GM10266 (cell line): ENCODE results near the gene PTPRN2.

Experiments used
- DNase-seq: peaks from one replicate; pipeline ENCODE4 v3.0.0; 2012; ENCODE audit errors: extremely low spot score
- TF ChIP-seq, protein P1 (sequence below): IDR thresholded peaks from 2 replicates; pipeline ENCODE4 v1.5.1; 2012; ENCODE audit warnings: mild to moderate bottlenecking, low read depth; ENCODE audit not compliant: control insufficient read depth, insufficient read depth; ENCODE audit errors: missing control alignments

The PTPRN2 gene

DNA sequence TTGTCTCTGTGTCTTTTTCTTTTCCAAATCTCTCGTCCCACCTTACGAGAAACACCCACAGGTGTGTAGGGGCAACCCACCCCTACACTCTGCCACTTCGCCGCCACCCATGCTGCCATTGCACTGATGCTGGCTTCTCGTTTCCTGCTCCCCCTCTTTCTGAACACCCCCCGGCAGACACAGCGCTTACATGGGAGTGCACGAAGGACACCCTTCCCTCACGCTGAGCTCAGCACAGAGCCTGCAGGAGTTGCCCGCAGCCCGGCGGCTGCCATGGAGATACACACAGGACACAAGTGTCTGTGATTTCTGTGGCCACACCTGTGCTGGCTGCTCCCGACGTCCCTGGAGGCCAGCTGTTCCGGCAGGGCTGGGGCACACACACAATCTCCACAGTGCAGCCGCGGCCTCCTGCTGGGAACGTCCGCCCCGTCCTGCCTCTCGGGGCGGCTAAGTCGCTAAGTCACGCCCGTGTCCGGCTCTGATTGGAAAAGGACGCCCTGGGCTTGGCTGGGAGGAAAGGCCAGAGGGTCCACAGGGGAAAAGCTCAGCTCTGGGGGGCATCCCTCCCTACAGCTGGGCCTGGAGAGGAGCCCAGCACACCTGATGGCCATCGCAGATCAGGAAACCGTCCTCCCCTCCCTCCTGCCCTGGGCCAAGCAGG lies 349.8 kb downstream of the PTPRN2 start:
- no peak for DNase-seq
- TF ChIP-seq, protein P1, sequence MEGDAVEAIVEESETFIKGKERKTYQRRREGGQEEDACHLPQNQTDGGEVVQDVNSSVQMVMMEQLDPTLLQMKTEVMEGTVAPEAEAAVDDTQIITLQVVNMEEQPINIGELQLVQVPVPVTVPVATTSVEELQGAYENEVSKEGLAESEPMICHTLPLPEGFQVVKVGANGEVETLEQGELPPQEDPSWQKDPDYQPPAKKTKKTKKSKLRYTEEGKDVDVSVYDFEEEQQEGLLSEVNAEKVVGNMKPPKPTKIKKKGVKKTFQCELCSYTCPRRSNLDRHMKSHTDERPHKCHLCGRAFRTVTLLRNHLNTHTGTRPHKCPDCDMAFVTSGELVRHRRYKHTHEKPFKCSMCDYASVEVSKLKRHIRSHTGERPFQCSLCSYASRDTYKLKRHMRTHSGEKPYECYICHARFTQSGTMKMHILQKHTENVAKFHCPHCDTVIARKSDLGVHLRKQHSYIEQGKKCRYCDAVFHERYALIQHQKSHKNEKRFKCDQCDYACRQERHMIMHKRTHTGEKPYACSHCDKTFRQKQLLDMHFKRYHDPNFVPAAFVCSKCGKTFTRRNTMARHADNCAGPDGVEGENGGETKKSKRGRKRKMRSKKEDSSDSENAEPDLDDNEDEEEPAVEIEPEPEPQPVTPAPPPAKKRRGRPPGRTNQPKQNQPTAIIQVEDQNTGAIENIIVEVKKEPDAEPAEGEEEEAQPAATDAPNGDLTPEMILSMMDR, result no peak

DNA sequence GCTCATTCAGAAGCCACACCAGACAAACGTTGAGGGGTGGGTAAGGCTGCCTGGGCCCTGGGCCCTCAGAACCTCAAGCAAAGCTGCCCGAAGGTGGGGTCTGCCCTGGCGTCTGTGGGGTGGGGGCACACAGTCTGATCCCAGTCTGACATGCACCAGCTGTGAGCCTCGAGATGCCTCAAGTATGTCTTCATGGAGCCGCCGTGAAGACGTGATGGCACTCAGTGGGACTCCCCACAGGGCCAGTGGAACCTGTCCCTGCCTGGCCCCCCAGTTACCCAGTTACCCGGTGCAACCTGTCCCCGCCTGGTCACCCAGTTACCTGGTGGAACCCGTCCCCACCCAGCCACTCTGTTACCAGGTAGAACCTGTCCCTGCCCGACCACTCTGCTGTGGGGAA lies 351.2 kb downstream of the PTPRN2 start:
- DNase-seq, result no peak
- TF ChIP-seq, protein P1, result no peak

DNA sequence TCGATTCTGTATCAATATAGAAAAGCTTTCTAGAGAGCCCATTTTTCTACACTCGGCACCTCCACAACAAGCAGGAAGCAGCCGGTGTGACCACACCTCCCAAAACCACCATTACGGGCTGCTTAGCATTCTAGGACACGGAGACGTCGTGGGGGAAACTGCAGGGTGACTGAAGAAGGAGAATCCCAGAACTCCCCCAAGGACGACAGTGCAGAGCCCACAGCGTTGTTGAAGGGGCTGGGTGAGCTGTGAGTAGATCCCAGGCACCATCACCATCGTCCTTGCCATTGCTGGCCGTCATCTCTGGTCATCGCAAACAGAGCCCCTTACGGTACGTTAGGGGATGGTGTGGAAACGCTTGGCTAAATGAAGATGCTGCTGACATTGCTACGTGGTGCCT lies 351.8 kb downstream of the PTPRN2 start:
- TF ChIP-seq, protein P1, result no peak
- DNase-seq, result no peak

DNA sequence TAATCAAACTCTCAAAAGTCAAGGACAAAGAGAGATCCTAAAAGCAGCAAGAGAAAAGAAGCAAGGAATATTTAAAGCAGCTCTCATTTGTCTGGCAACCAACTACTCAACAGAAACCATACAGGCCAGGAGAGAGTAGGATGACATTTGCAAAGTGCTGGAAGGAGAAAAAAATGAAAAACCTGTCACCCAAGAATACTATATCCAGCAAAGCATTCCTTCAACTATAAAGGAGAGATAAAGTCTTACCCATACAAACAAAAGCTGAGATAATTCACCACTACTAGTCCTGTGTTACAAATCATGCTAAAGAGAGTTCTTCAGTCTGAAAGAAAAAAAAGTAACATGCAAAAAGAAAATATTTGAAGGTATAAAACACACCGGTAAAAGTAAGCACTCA lies 357.7 kb downstream of the PTPRN2 start:
- DNase-seq, result no peak

DNA sequence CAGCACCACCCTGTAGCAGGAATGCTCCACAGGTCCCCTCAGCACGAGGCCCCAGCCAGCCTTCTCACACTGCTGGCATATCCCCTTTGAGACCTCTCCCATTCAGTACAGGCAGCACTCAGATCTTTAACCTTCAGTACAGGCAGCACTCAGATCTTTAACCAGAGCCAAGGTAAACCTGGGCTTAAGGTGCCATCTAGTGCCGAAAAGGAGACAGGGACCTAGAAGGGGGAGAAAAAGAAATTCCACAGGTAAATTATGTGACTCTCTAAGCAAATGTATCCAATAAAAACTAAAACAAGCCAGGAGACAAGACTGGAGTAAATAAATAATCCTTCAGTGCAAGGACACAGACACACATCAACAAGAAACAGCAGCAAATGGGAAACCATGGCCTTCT lies 358.6 kb downstream of the PTPRN2 start:
- TF ChIP-seq, protein P1, result no peak
- DNase-seq, result no peak

More for the DNA sequence above, 357.7 kb downstream of the PTPRN2 start:
- TF ChIP-seq, protein P1, result no peak

DNA sequence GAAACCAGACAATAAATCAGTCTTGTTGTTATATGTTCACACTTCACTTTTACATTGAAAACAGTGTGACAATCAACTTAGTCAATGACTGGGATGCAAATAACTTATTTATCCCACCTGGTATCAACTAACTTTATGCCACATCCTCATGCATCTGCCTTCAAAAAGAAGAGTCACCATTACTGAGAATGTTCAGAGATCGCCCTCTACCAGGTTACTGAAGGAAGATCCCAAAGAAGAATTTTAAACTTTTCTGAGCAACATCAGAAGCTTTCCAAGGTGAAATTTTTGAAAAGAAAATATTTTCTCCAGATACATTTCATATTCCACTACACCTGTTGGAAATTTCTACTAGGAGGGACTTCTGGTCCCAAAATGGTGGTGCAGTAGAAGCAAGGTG lies 359.5 kb downstream of the PTPRN2 start:
- TF ChIP-seq, protein P1, result no peak
- DNase-seq, result no peak

DNA sequence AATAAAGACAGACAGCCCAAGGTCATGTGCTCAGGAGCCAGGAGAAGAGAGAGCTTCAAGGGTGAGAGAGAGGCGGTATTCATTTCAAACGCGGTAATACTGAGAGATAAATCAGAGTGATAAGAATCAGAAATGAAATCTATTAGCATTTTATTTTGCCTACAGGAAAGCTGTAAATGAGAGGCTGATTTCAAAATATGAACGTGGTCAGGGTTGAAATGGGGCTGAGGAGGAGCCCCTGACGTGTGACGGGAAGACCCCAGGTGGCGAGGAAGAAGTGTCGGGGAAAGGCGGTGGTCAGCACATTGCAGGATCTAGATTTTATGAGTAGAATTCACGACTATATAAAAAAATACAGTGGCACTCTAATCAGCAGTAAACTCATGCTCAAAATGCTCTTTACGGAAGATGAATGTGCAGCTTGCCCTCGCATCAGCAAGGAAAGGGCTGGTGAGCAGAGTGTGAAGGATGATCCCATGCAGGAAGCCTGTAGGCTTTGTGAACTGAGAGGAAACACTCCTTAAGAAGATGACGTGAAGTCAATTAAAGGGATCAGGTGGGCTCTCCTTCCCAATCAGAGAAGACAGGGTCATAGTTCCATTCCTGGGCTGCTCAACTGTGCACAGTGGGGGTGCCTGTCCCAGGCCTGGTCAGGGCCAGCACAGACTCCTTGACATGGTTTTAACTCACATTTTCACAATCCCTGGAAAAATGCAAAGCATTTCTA lies 360.2 kb downstream of the PTPRN2 start:
- TF ChIP-seq, protein P1, result no peak
- DNase-seq, result no peak
